ENCODE results near the gene HDAC4. TPM values are rescaled to one million over a fixed set of nuclear protein-coding genes. Genes with fewer than 3 reads are reported as not detected.

Gene HDAC4
- polyA plus RNA-seq, 1 experiment: 4.4 TPM

GRCh38 chr2:239389414-239390329 is 11.1 kb downstream of the HDAC4 start:
- Histone ChIP-seq H3K36me3 (ENCODE audit: control insufficient read depth, insufficient read depth, low read length) (no peaks in the 10 kb centered on the region; the same call in 1 of the 2 replicates), H3K4me3 (ENCODE audit: low read depth, low read length) (no peak overlapping the region), H3K27me3 (ENCODE audit: control insufficient read depth, insufficient read depth, low read length) (no peaks in the 10 kb centered on the region)
- DNase-seq (ENCODE audit: low read depth): no peak
- TF ChIP-seq, protein P1, sequence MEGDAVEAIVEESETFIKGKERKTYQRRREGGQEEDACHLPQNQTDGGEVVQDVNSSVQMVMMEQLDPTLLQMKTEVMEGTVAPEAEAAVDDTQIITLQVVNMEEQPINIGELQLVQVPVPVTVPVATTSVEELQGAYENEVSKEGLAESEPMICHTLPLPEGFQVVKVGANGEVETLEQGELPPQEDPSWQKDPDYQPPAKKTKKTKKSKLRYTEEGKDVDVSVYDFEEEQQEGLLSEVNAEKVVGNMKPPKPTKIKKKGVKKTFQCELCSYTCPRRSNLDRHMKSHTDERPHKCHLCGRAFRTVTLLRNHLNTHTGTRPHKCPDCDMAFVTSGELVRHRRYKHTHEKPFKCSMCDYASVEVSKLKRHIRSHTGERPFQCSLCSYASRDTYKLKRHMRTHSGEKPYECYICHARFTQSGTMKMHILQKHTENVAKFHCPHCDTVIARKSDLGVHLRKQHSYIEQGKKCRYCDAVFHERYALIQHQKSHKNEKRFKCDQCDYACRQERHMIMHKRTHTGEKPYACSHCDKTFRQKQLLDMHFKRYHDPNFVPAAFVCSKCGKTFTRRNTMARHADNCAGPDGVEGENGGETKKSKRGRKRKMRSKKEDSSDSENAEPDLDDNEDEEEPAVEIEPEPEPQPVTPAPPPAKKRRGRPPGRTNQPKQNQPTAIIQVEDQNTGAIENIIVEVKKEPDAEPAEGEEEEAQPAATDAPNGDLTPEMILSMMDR (IDR thresholded peaks at IDR 0.05; ENCODE audit: insufficient read depth, low read depth, low read length): no peak
- ChIA-PET POLR2A (no interaction called here), CTCF (no interaction called here)

DNA sequence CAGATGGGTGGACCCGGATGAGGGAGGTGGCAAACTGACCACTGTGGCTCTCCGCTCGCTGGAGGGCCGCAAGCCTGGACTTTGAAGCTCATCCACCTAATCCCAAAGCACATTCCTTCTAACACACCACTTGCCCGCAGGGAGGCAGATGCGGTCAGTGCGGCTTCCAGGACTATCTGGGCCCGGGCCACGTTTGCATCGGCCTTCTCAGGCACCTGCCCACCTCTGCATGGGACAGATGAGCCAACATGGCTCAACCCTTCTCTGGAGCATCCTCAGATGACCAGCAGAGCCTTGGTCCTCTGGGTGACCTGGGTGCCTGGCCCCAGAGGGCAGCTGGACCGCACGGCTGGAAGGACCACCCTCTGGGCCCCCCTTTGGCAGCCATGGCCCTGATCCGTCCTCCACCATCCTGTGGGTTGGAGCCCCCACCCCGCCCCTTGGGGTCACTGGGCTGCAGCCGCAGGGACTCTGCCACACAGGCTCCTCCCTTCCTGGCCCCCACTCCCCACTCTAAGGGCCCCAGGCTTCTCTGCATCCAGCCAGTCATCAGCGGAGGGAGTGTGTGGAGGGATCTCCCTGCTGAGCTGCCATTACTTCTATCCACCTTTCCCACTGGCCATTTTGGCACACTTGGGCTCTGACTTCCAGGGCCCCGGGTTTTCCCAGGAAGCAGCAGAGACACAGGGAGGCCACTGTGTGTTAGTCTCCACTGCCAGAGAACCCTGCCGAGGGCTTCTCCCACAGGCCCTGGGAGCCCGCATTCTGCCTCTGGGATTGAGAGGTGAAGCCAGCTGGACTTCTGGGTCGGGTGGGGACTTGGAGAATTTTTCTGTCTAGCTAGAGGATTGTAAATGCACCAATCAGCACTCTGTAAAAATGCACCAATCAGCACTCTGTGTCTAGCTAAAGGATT is 12.3 kb downstream of the HDAC4 start:
- no peak overlapping the region for H3K4me3 ChIP-seq (ENCODE audit: low read depth, low read length)
- no peaks in the 10 kb centered on the region for H3K27me3 ChIP-seq (ENCODE audit: control insufficient read depth, insufficient read depth, low read length)
- POLR2A ChIA-PET: no interaction called here
- TF ChIP-seq, protein P1 (IDR thresholded peaks at IDR 0.05; ENCODE audit: insufficient read depth, low read depth, low read length): no peak
- no peak for DNase-seq (ENCODE audit: low read depth)
- no peaks in the 10 kb centered on the region; the same call in 1 of the 2 replicates for H3K36me3 ChIP-seq (ENCODE audit: control insufficient read depth, insufficient read depth, low read length)
- CTCF ChIA-PET: no interaction called here

DNA sequence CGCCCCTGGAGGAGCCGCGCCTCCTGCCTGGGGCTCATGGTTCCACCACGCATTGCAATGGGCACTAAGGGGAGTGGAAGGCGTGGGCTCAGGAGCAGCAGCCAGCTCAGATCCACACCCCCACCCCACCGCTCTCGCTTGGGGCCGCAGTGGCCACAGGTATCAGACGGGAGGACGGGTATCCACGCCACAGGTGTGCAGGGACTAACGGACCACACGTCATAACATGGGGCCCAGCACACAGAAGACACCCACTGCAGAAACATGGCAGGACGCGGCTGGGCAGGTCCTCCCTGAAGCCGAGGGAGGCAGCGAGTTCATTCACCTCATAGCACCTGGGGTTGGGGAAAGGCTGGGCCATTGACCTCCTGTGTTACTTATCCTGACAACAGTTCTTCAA is 13.0 kb downstream of the HDAC4 start:
- Histone ChIP-seq H3K4me3 (ENCODE audit: low read depth, low read length) (no peak overlapping the region), H3K27me3 (ENCODE audit: control insufficient read depth, insufficient read depth, low read length) (no peaks in the 10 kb centered on the region), H3K36me3 (ENCODE audit: control insufficient read depth, insufficient read depth, low read length) (no peaks in the 10 kb centered on the region; the same call in 1 of the 2 replicates)
- POLR2A ChIA-PET: no interaction called here
- DNase-seq (ENCODE audit: low read depth): no peak
- TF ChIP-seq, protein P1 (IDR thresholded peaks at IDR 0.05; ENCODE audit: insufficient read depth, low read depth, low read length): no peak
- CTCF ChIA-PET: no interaction called here

GRCh38 chr2:239386872-239387445 is 13.9 kb downstream of the HDAC4 start:
- Histone ChIP-seq H3K36me3 (ENCODE audit: control insufficient read depth, insufficient read depth, low read length) (no peaks in the 10 kb centered on the region; the same call in 1 of the 2 replicates), H3K27me3 (ENCODE audit: control insufficient read depth, insufficient read depth, low read length) (no peaks in the 10 kb centered on the region), H3K4me3 (ENCODE audit: low read depth, low read length) (no peak overlapping the region)
- ChIA-PET CTCF (no interaction called here), POLR2A (no interaction called here)
- no peak for DNase-seq (ENCODE audit: low read depth)
- TF ChIP-seq, protein P1 (IDR thresholded peaks at IDR 0.05; ENCODE audit: insufficient read depth, low read depth, low read length): no peak
